ENCODE measurements around the gene GMIP.

Gene GMIP

DNA sequence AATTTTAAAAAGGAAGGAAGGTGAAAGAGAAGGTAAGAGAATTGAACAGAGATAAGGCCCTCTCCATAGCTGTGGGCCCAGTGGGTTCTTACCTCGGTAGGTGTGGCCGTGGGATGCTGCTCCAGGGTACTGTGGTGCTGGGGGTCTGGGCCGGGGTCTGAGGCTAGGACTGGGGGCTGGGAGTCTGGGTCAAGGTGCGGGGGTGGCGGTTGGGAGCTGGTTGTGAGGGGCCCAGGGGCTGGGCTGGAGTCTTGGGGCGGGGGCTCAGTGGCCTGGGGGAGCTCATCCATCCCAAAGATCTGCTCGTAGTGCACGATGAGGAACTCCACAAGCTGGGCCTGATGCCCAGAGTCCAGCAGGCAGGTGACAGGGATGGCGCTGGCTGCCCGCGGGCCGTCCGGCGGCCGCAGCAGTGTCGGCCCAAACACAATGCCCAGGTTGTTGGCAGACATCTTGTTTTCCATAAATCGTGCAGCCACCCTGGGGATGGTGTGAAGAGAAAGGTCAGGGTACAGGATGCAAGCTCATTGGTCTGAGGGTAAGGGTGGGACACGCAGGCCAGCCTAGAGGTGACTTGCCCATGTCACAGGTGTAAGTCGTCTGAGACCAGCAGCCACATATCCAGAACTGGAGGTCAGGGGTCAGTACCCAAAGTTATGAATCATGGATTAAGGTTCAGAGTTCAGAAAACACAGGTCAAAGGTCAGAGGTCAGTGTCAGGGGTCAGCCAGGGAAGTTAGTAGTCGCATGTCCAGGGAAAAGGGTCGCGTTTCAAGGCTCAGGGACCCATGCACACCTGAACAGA is 9.5 kb downstream of the GMIP start:
- no peak for DNase-seq (ENCODE audit: low read depth)
- TF ChIP-seq, protein P1, sequence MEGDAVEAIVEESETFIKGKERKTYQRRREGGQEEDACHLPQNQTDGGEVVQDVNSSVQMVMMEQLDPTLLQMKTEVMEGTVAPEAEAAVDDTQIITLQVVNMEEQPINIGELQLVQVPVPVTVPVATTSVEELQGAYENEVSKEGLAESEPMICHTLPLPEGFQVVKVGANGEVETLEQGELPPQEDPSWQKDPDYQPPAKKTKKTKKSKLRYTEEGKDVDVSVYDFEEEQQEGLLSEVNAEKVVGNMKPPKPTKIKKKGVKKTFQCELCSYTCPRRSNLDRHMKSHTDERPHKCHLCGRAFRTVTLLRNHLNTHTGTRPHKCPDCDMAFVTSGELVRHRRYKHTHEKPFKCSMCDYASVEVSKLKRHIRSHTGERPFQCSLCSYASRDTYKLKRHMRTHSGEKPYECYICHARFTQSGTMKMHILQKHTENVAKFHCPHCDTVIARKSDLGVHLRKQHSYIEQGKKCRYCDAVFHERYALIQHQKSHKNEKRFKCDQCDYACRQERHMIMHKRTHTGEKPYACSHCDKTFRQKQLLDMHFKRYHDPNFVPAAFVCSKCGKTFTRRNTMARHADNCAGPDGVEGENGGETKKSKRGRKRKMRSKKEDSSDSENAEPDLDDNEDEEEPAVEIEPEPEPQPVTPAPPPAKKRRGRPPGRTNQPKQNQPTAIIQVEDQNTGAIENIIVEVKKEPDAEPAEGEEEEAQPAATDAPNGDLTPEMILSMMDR (IDR thresholded peaks at IDR 0.05; ENCODE audit: insufficient read depth, low read depth, low read length, missing control alignments) = no peak
- H3K4me3 ChIP-seq (ENCODE audit: low read length) = no peak overlapping the region

DNA sequence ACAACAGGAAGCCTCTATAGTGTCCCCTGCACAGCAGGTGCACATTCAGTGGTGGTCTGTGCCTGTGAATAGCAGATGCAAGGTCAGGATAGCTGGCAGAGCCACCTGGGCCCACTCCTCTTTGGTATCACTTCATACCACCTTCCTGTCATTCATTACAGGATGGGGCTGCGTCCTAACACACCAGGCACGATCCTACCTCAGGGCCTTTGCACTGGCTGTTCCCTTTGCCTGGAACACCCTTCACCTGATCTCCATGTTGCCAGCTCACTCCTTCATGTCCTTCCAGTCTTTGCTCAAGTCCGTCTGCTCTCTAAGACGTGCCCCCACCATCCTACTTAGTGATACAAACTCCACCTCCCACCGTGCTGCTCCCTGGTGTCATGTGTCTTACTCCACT is 10.8 kb downstream of the GMIP start:
- no peak for DNase-seq (ENCODE audit: low read depth)
- TF ChIP-seq, protein P1 (IDR thresholded peaks at IDR 0.05; ENCODE audit: insufficient read depth, low read depth, low read length, missing control alignments) = no peak
- no peak overlapping the region for H3K4me3 ChIP-seq (ENCODE audit: low read length)

DNA sequence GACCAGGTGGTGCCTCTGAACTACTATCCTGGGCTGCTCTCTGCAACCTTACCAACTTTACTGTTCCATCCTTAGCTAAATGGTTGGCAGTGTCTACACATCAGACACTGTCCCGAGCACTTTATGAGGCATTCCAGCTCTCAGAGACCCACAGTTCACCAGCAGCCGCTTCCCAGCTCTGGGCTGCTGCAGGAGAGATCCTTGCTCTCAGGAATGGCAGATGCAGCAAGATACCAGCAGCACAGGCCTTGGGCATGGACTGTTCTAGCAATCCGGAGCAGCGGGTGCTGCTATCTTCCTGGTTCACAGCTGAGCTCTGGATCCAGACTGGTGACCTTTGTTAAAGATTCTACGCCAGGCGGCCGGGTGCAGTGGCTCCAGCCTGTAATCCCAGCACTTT is 12.1 kb downstream of the GMIP start:
- no peak overlapping the region for H3K4me3 ChIP-seq (ENCODE audit: low read length)
- TF ChIP-seq, protein P1 (IDR thresholded peaks at IDR 0.05; ENCODE audit: insufficient read depth, low read depth, low read length, missing control alignments) = no peak
- DNase-seq (ENCODE audit: low read depth) = no peak

DNA sequence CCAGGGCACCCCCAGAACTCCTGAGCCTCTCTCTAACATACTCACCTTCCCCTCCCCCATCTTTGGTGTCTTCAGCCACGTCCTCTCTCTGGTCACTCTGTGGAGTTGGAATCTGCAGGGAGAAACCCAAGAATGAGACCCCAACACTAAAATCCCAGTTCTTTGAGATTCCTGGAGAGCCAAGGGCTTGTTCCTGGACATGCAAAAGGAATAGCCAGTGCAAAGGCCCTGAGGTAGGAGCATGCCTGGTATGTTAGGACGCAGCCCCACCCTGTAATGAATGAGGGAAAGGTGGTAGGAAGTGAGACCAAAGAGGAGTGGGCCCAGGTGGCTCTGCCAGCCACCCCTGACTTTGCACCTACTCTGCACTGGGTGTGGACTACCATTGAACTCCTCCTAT is 13.0 kb downstream of the GMIP start:
- H3K4me3 ChIP-seq (ENCODE audit: low read length) = no peak overlapping the region
- TF ChIP-seq, protein P1 (IDR thresholded peaks at IDR 0.05; ENCODE audit: insufficient read depth, low read depth, low read length, missing control alignments) = no peak
- DNase-seq (ENCODE audit: low read depth) = no peak

DNA sequence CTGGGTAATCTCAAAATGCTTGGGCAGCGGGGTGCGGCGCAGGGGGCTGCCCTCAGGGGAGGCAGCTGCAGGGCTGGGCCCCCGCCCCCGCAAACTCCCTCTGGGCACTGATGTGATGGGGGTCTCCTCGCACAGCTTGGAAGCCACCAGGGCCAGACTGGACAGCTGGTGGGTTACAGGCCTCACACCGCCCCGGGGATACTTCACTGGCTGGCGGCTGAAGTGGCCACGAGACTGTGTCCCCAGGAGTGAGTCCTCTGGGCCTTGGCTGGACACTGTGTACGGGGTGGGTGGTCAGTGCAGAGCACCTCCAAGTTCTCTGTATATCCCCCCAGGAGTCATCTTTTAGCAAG is 13.4 kb downstream of the GMIP start:
- TF ChIP-seq, protein P1 (IDR thresholded peaks at IDR 0.05; ENCODE audit: insufficient read depth, low read depth, low read length, missing control alignments) = no peak

DNA sequence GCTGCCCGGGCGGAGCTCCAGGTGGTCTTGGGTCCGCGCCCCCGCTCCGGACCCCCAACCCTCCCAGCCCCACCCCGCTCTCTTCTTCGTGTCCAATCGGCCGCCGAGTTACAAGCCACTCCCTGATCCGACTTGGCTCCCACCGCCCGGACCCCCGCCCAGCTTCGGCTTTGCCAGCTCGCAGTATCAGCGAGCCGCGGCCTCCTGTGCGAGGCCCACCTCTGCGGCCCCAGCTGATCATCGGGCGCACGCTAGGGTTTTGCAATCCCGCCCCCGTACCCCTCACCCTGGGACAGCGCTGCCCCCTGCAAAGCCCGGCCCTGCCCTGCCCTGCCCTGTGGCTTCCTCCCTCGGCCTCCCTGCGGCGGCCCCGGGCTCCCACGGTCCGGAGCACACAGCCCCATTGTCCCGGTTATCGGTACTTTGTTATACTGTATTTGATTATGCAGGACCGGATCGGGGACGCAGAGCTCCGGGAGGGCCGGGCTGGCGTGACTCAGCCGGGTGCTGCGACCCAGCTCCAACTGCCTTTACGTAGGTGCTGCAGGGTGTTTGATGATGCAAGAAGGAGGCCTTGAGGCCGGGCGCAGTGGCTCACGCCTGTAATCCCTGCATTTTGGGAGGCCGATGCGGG is 14.8 kb downstream of the GMIP start:
- DNase-seq (ENCODE audit: low read depth) = peak; percentile 92
- peak overlapping the region; percentile 55 for H3K4me3 ChIP-seq (ENCODE audit: low read length)
- TF ChIP-seq, protein P1 (IDR thresholded peaks at IDR 0.05; ENCODE audit: insufficient read depth, low read depth, low read length, missing control alignments) = no peak

More for the DNA sequence above, 13.4 kb downstream of the GMIP start:
- no peak for DNase-seq (ENCODE audit: low read depth)
- no peak overlapping the region for H3K4me3 ChIP-seq (ENCODE audit: low read length)

Data from epithelial cell of esophagus (primary cell).